ENCODE data around the gene ZHX3. TPM values are rescaled to one million over a fixed set of nuclear protein-coding genes. Genes with fewer than 3 reads are reported as not detected.

The ZHX3 gene, protein sequence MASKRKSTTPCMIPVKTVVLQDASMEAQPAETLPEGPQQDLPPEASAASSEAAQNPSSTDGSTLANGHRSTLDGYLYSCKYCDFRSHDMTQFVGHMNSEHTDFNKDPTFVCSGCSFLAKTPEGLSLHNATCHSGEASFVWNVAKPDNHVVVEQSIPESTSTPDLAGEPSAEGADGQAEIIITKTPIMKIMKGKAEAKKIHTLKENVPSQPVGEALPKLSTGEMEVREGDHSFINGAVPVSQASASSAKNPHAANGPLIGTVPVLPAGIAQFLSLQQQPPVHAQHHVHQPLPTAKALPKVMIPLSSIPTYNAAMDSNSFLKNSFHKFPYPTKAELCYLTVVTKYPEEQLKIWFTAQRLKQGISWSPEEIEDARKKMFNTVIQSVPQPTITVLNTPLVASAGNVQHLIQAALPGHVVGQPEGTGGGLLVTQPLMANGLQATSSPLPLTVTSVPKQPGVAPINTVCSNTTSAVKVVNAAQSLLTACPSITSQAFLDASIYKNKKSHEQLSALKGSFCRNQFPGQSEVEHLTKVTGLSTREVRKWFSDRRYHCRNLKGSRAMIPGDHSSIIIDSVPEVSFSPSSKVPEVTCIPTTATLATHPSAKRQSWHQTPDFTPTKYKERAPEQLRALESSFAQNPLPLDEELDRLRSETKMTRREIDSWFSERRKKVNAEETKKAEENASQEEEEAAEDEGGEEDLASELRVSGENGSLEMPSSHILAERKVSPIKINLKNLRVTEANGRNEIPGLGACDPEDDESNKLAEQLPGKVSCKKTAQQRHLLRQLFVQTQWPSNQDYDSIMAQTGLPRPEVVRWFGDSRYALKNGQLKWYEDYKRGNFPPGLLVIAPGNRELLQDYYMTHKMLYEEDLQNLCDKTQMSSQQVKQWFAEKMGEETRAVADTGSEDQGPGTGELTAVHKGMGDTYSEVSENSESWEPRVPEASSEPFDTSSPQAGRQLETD
- 10 to 100 TPM; 64.1 to 80.1 (median 72.0) TPM for total RNA-seq (2021; fragmentation: NEBNext Ultra II Directional; extraction: Animal tissue kit (Norgen Biotek cat#: 25700))
- long read RNA-seq, full-length matches to known transcripts, result 3 of 23 reads
- long read RNA-seq, partial matches to known transcripts, result 9 of 23 reads
- long read RNA-seq, other reads (novel, unspliced or antisense), result 11 of 23 reads

DNA sequence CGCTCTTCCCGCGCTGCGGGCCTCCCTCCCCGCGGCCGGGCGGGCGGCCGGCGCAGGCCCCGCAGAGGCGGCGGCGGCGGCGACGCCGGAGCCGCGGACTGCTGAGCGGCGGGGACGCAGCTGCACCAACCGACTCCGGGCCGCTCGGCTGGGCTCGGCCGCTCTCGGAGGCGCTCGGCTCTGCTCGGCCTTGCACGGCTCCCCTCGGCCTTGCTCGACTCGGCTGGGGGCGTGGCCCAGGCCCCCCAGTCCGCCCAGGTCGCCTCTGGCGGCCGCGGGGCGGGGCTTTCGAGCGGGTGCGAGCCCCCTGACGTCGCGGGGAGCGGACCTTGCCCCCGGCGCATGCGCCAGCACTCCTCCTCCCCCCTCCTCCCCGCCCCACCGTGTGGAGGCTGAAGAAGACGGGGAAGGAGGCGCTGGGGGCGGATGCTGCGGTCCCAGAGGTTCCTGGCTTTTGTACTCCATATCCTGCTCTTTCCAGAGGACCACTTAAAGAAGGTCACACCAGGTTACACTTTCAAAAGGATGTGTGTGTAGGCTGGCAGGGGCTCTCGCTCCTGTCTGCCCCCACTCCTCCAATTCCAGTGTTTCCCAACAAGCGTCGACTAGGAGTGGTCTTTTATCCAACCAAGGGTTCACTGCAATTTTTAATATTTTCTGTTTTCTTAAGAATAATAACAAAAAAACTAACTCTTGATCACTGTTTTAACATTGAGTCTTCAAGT is at the start of gene ZHX3:
Gene ZHX3, minus strand, starts transcription at position 186 of the 725 bp plus-strand sequence. CDS start 112,815 bp downstream, outside the sequence.
- peak within 1 kb of the TSS; percentile 90 for H3K4me3 Mint-ChIP-seq
- H3K27me3 Mint-ChIP-seq (ENCODE audit: insufficient read depth), result peaks cover 2% of the 10 kb centered on the region; the same call in 1 of the 2 replicates
- H3K9me3 Mint-ChIP-seq, result no peaks in the 10 kb centered on the region
- H3K4me1 Mint-ChIP-seq (ENCODE audit: low read depth), result peaks cover 54% of the 10 kb centered on the region
- H3K36me3 Mint-ChIP-seq (ENCODE audit: low read depth), result peaks cover 4% of the 10 kb centered on the region; the same call in 1 of the 2 replicates
- TF ChIP-seq, protein P1, sequence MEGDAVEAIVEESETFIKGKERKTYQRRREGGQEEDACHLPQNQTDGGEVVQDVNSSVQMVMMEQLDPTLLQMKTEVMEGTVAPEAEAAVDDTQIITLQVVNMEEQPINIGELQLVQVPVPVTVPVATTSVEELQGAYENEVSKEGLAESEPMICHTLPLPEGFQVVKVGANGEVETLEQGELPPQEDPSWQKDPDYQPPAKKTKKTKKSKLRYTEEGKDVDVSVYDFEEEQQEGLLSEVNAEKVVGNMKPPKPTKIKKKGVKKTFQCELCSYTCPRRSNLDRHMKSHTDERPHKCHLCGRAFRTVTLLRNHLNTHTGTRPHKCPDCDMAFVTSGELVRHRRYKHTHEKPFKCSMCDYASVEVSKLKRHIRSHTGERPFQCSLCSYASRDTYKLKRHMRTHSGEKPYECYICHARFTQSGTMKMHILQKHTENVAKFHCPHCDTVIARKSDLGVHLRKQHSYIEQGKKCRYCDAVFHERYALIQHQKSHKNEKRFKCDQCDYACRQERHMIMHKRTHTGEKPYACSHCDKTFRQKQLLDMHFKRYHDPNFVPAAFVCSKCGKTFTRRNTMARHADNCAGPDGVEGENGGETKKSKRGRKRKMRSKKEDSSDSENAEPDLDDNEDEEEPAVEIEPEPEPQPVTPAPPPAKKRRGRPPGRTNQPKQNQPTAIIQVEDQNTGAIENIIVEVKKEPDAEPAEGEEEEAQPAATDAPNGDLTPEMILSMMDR (IDR thresholded peaks at IDR 0.05), result no peak
- peak; percentile 91 for DNase-seq
- H3K27ac Mint-ChIP-seq, result peak within 1 kb of the TSS; percentile 97

DNA sequence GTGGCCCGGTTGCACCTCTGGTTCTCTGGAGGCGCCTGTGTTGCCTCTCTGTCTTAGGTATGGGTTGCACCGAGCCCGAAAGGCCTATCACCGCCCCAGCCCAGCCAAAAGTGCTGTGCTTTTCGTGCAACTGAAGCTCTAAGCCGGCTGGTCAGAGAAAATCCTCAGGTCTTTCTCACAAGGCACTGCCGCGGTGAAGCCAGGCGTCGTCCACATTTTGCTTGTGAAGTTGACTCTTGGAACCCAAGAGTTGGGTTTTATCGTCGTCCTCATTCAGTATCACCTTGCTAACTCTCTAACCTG is 49.8 kb upstream of the ZHX3 start:
- Mint-ChIP-seq H3K4me3 (peak overlapping the region; percentile 34; the same call in 1 of the 2 replicates), H3K36me3 (ENCODE audit: low read depth) (no peaks in the 10 kb centered on the region), H3K4me1 (ENCODE audit: low read depth) (peaks cover 5% of the 10 kb centered on the region; the same call in 1 of the 2 replicates), H3K27me3 (ENCODE audit: insufficient read depth) (peaks cover 48% of the 10 kb centered on the region), H3K27ac (no peak overlapping the region), H3K9me3 (no peaks in the 10 kb centered on the region)
- DNase-seq, result no peak
- TF ChIP-seq, protein P1 (IDR thresholded peaks at IDR 0.05), result no peak

DNA sequence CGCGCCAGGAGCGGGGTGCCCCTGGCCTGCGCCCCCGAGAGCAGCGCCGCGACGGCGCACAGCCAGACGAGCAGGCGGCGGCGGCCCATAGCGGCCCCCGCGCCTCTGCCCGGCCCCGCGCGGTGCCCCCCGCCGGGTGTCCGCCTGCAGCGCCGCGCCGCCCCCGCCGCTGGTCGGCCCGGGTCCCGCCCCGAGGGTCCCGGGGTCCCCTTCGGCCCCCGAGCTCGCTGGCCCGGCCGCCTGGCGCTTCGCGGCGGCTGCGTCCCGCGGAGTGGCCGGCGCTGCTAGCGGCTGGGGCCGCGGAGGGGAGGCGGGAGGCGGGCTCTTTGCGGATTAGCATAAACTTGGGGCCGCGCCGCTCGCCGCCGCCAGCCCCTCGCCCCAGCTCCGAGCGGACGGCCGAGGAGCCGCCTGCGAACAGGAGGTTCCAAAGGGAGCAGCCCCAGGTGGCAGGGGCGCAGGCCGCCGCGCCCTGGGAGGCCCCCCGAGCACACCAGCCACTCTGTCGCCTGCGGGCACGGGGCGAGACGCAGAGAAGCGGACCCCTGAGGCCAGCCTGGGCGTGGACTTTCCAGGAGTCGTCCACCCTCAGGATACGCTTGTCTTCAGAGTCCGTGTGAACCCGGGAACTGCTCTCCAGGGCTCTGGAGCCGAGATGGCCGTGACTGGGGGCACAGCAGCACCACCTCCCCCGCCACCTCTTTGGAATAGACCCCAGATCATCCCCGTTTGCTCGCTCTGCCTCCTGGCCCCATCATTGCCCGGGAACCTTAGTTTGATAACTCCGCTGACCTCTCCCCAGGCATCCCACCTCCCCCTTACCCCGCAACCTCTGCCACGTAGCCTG is 49.2 kb upstream of the ZHX3 start, which contains the start of gene EMILIN3:
Gene EMILIN3, minus strand, starts transcription at position 273 of the 847 bp plus-strand sequence. Its CDS starts 184 bp downstream, at position 89.
- TF ChIP-seq, protein P1 (IDR thresholded peaks at IDR 0.05), result no peak
- no peak for DNase-seq
- Mint-ChIP-seq H3K27me3 (ENCODE audit: insufficient read depth) (peaks cover 42% of the 10 kb centered on the region), H3K9me3 (no peaks in the 10 kb centered on the region), H3K36me3 (ENCODE audit: low read depth) (no peaks in the 10 kb centered on the region), H3K4me3 (peak within 1 kb of the TSS; percentile 34; the same call in 1 of the 2 replicates), H3K4me1 (ENCODE audit: low read depth) (peaks cover 5% of the 10 kb centered on the region; the same call in 1 of the 2 replicates), H3K27ac (no peak within 1 kb of the TSS)

DNA sequence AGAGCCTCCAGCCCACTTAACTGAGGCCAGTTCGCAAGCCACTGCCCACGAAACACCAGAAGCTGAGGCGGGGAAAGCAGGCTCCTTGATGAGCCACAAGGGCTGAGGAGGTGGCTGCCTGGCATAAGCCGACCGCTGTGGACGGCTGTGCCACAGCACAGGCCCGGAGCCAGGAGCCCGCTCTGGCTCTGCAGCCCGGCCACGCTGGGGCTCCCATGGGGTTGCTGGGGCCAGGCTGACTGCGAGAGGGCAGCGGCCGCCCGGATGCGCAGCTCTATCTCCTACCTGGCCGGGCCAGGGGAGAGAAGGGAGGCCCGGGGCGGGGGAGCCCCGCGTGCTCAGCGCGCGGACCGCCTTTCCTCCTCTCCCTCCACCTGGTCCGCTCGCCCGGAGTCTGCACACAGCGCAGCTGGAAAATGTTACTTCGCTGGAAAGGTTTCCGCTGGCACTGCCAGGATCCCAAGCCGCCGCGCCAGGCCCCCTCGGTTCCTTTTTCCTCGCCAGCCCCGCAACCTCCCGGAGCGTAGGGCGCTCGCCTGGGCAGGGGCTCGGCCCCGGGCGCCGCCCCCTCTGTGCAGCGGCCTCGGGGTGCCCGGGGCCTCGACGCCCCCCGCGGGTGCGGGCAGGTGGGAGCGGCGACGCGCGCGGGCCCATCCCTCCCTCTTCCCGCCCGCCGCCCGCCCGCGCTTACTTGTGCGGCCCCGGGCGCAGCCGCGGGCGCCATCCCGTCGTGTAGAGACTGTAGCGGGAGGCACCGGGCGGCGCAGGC is 48.4 kb upstream of the ZHX3 start:
- H3K4me3 Mint-ChIP-seq, result 0 out of 2 replicates have a peak overlapping the region, but pooled peaks have one; percentile 4
- H3K4me1 Mint-ChIP-seq (ENCODE audit: low read depth), result peaks cover 5% of the 10 kb centered on the region; the same call in 1 of the 2 replicates
- peaks cover 41% of the 10 kb centered on the region for H3K27me3 Mint-ChIP-seq (ENCODE audit: insufficient read depth)
- no peak overlapping the region for H3K27ac Mint-ChIP-seq
- H3K36me3 Mint-ChIP-seq (ENCODE audit: low read depth), result no peaks in the 10 kb centered on the region
- H3K9me3 Mint-ChIP-seq, result no peaks in the 10 kb centered on the region
- no peak for DNase-seq
- TF ChIP-seq, protein P1 (IDR thresholded peaks at IDR 0.05), result no peak

Measured in HFFc6 (cell line).